BE2C (cell line): ENCODE measurements around the gene IL32.

ENCODE experiments used
- DNase-seq: peaks from one replicate; pipeline ENCODE4 v3.0.0-alpha.2; 2020
- H3K27me3 ChIP-seq: fragments of 250-450 bp; sonication (Bioruptor Pico); 2 replicates; pipeline ENCODE4 v1.5.1; 2020; ENCODE audit warnings: mild to moderate bottlenecking
- H3K36me3 ChIP-seq: fragments of 250-450 bp; sonication (Bioruptor Pico); 2 replicates; pipeline ENCODE4 v1.5.1; 2020; ENCODE audit warnings: mild to moderate bottlenecking
- H3K4me1 ChIP-seq: fragments of 250-450 bp; sonication (Bioruptor Pico); 2 replicates; pipeline ENCODE4 v1.5.1; 2020
- H3K4me3 ChIP-seq: 2 replicates; pipeline ENCODE4 v1.5.1; 2011; ENCODE audit warnings: low read depth, low read length
- H3K9me3 ChIP-seq: fragments of 250-450 bp; sonication (Bioruptor Pico); 2 replicates; pipeline ENCODE4 v1.5.1; 2020
- TF ChIP-seq, protein P1 (sequence below): IDR thresholded peaks from 2 replicates; pipeline ENCODE4 v1.5.1; 2012; ENCODE audit warnings: mild to moderate bottlenecking, low read depth, low read length

IL32 gene

GRCh38 chr16:3059041-3059722, 6.3 kb upstream of the IL32 start:
- H3K27me3 ChIP-seq = peaks cover 4% of the 10 kb centered on the region; the same call in 1 of the 2 replicates
- DNase-seq = peak; percentile 92
- TF ChIP-seq, protein P1, sequence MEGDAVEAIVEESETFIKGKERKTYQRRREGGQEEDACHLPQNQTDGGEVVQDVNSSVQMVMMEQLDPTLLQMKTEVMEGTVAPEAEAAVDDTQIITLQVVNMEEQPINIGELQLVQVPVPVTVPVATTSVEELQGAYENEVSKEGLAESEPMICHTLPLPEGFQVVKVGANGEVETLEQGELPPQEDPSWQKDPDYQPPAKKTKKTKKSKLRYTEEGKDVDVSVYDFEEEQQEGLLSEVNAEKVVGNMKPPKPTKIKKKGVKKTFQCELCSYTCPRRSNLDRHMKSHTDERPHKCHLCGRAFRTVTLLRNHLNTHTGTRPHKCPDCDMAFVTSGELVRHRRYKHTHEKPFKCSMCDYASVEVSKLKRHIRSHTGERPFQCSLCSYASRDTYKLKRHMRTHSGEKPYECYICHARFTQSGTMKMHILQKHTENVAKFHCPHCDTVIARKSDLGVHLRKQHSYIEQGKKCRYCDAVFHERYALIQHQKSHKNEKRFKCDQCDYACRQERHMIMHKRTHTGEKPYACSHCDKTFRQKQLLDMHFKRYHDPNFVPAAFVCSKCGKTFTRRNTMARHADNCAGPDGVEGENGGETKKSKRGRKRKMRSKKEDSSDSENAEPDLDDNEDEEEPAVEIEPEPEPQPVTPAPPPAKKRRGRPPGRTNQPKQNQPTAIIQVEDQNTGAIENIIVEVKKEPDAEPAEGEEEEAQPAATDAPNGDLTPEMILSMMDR = peak; percentile 51
- no peaks in the 10 kb centered on the region for H3K36me3 ChIP-seq
- H3K4me1 ChIP-seq = no peaks in the 10 kb centered on the region
- H3K9me3 ChIP-seq = no peaks in the 10 kb centered on the region
- H3K4me3 ChIP-seq = peak overlapping the region; percentile 76

GRCh38 chr16:3059723-3060242, 5.7 kb upstream of the IL32 start:
- Histone ChIP-seq H3K27me3 (peaks cover 4% of the 10 kb centered on the region; the same call in 1 of the 2 replicates), H3K9me3 (no peaks in the 10 kb centered on the region), H3K36me3 (no peaks in the 10 kb centered on the region), H3K4me1 (no peaks in the 10 kb centered on the region), H3K4me3 (peak overlapping the region; percentile 76)
- no peak for DNase-seq
- TF ChIP-seq, protein P1 = no peak

GRCh38 chr16:3060339-3061127, 4.9 kb upstream of the IL32 start:
- H3K36me3 ChIP-seq = no peaks in the 10 kb centered on the region
- DNase-seq = no peak
- TF ChIP-seq, protein P1 = no peak
- H3K9me3 ChIP-seq = no peaks in the 10 kb centered on the region
- H3K27me3 ChIP-seq = peaks cover 4% of the 10 kb centered on the region; the same call in 1 of the 2 replicates
- no peak overlapping the region for H3K4me3 ChIP-seq
- no peaks in the 10 kb centered on the region for H3K4me1 ChIP-seq

DNA sequence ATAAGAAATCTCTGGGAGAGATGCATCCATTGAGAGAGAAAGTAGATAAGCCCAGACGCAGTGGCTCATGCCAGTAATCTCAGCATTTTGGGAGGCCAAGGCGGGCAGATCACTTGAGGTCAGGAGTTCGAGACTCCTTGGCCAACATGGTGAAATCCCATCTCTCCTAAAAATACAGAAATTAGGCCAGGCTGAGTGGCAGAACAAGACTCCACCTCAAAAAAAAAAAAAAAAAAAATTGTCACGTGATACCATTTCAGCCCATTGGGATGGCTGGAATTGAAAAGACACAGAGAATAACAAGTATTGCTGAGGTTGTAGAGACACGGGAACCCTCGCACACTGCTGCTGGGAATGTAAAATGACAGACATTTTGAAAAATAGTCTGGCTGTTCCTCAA, 2.9 kb upstream of the IL32 start:
- Histone ChIP-seq H3K36me3 (no peaks in the 10 kb centered on the region), H3K4me1 (no peaks in the 10 kb centered on the region), H3K4me3 (no peak overlapping the region), H3K27me3 (peaks cover 4% of the 10 kb centered on the region; the same call in 1 of the 2 replicates), H3K9me3 (no peaks in the 10 kb centered on the region)
- TF ChIP-seq, protein P1 = no peak
- DNase-seq = no peak

GRCh38 chr16:3063625-3064386, 1.6 kb upstream of the IL32 start:
- H3K4me1 ChIP-seq = no peaks in the 10 kb centered on the region
- H3K4me3 ChIP-seq = no peak overlapping the region
- DNase-seq = no peak
- no peaks in the 10 kb centered on the region; the same call in 1 of the 2 replicates for H3K9me3 ChIP-seq
- H3K36me3 ChIP-seq = no peaks in the 10 kb centered on the region
- TF ChIP-seq, protein P1 = no peak
- no peaks in the 10 kb centered on the region for H3K27me3 ChIP-seq
